ENCODE results near the gene ANXA6. TPM values are rescaled to one million over a fixed set of nuclear protein-coding genes. Genes with fewer than 3 reads are reported as not detected.

The ANXA6 gene
- polyA plus RNA-seq, 1 of the 3 experiments (the other 2 are of a cell fraction), result 87.5 TPM

DNA sequence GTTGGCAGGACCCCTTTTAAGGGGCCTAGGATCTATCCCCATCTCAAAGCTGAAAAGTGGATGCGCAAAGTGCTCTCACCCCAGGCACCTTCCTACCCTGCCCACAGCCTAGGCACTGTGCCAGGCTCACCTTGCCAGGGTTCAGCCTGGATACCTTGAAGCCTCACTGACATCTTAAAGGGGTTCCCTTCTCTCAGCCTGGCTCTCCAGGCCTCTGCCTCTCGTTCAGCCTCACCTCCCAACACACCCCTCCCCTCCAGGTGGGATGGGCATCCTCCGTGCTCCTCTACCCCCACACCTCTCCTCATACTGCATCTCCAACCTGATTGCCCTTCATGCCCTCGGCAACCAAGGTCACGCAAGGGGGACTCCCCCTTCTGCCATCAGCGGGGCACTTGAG is 102.2 kb downstream of the ANXA6 start:
- Histone ChIP-seq H3K27me3 (ENCODE audit: insufficient read depth) (no peaks in the 10 kb centered on the region), H3K27ac (ENCODE audit: low read depth in 2 of 2, low read length in 1 of 2) (no peak overlapping the region), H3K4me1 (ENCODE audit: control insufficient read depth in 1 of 2, insufficient read depth in 2 of 2, low read depth in 1 of 2, low read length in 1 of 2) (peaks cover 0 to 5% of the 10 kb centered on the region in 2 experiments; a peak in 1 of 4 replicates), H4K20me1 (ENCODE audit: insufficient read depth) (no peaks in the 10 kb centered on the region), H3F3A (replicated peaks; ENCODE audit: insufficient read depth) (peaks cover 4% of the 10 kb centered on the region), H3K9ac (no peak overlapping the region), H3K4me3 (ENCODE audit: low read depth in 2 of 2, low read length in 1 of 2) (no peak overlapping the region), H3K79me2 (ENCODE audit: insufficient read depth) (no peaks in the 10 kb centered on the region), H3K9me3 (no peaks in the 10 kb centered on the region), H2AFZ (ENCODE audit: low read depth) (no peak overlapping the region), H3K4me2 (no peak overlapping the region), H3K36me3 (replicated peaks in 1 of 2; ENCODE audit: control insufficient read depth in 1 of 2, insufficient read depth in 2 of 2, low read length in 1 of 2) (peaks cover 2 to 21% of the 10 kb centered on the region in 2 experiments), H3K9me2 (no peaks in the 10 kb centered on the region)
- POLR2A ChIA-PET, result no interaction called here
- WGBS (ENCODE audit: low lambda C conversion rate), result 94% methylated on average over 6 of the region's 6 CpGs
- CTCF ChIA-PET, result interaction anchor here (1.0 to 13.3 kb wide), 3 partner anchors 53 to 71 kb away, joined by 3 to 441 read pairs (median 6); no protein-coding TSS in a partner anchor
- no peak for DNase-seq
- TF ChIP-seq EZH2phosphoT487 (IDR thresholded peaks at IDR 0.05; ENCODE audit: borderline replicate concordance, low read depth), result no peak
- no peak for TF ChIP-seq NFIC (IDR thresholded peaks at IDR 0.05; ENCODE audit: borderline replicate concordance)
- TF ChIP-seq, protein P1, sequence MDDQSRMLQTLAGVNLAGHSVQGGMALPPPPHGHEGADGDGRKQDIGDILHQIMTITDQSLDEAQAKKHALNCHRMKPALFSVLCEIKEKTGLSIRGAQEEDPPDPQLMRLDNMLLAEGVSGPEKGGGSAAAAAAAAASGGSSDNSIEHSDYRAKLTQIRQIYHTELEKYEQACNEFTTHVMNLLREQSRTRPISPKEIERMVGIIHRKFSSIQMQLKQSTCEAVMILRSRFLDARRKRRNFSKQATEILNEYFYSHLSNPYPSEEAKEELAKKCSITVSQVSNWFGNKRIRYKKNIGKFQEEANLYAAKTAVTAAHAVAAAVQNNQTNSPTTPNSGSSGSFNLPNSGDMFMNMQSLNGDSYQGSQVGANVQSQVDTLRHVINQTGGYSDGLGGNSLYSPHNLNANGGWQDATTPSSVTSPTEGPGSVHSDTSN (IDR thresholded peaks at IDR 0.05), result no peak
- no peak for TF ChIP-seq MEF2A (IDR thresholded peaks at IDR 0.05; ENCODE audit: borderline replicate concordance, low read depth)
- no peak for TF ChIP-seq EP300 (IDR thresholded peaks at IDR 0.05; ENCODE audit: borderline replicate concordance in 1 of 2, low read depth in 1 of 2, low read length in 1 of 2)
- TF ChIP-seq NRF1 (IDR thresholded peaks at IDR 0.05; ENCODE audit: low read depth, low read length), result no peak

DNA sequence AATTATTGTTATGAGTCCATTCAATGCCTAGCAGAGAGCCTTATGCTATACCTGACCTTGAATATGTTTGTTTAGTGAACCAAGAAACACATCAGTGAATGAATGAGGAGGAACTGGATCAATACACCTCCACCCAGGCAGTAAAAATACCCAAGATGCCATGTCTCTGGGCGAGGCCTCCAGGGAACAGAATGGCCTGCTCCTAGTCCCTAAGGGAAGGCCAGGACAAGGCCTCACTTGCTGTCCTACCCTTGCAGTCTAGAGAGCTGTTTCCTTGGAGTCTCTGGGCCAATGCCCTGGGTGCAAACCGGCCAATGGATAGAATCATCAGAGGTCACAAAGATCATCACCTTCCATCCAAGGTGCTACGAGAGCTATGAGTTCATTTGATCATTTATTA is 102.9 kb downstream of the ANXA6 start:
- CTCF ChIA-PET, result interaction anchor here (1.0 to 13.3 kb wide), 5 partner anchors 15 to 96 kb away, joined by 3 to 441 read pairs (median 6); no protein-coding TSS in a partner anchor

DNA sequence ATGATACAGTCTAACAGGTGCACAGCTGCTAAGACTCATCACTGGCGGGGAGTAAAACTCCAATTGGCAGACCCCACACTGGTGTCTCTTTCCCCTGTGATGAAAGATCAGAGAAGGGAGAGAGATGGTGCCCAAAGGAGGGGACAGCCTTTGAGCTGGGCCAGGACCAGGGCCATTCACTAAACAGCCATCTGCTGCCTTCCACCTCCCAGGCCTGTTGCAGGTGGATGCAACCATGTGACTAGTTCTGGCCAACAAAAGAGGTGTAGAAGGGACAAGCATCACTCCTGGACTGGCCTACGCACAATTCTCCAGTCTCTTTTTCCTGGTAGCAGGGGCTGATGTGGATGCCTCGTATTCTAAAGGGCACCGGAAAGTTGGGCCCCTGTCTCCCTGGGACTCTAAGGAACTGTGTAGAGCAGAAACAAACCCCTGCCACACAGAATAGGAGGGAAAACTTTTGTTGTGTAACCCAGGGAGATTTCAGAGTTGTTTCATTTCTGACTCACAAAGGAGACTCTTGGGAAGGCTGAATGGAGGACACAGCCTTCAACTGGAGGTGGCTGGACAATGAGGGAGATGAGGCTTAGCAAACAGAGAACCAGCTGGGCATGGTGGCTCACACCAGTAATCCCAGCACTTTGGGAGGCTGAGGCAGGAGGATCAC is 103.7 kb downstream of the ANXA6 start:
- Histone ChIP-seq H3K9me3 (no peaks in the 10 kb centered on the region), H4K20me1 (ENCODE audit: insufficient read depth) (no peaks in the 10 kb centered on the region), H3K27ac (ENCODE audit: low read depth in 2 of 2, low read length in 1 of 2) (no peak overlapping the region), H3K79me2 (ENCODE audit: insufficient read depth) (no peaks in the 10 kb centered on the region), H3K4me1 (ENCODE audit: control insufficient read depth in 1 of 2, insufficient read depth in 2 of 2, low read depth in 1 of 2, low read length in 1 of 2) (no peaks in the 10 kb centered on the region), H3K9me2 (no peaks in the 10 kb centered on the region), H3K9ac (no peak overlapping the region), H3K4me2 (no peak overlapping the region), H3K36me3 (replicated peaks in 1 of 2; ENCODE audit: control insufficient read depth in 1 of 2, insufficient read depth in 2 of 2, low read length in 1 of 2) (peaks cover under 1 to 23% of the 10 kb centered on the region in 2 experiments), H2AFZ (ENCODE audit: low read depth) (no peak overlapping the region), H3F3A (replicated peaks; ENCODE audit: insufficient read depth) (no peaks in the 10 kb centered on the region), H3K27me3 (ENCODE audit: insufficient read depth) (no peaks in the 10 kb centered on the region), H3K4me3 (ENCODE audit: low read depth in 2 of 2, low read length in 1 of 2) (no peak overlapping the region)
- 83% methylated on average over 4 of the region's 4 CpGs for WGBS (ENCODE audit: low lambda C conversion rate)
- no peak for DNase-seq
- POLR2A ChIA-PET, result no interaction called here
- CTCF ChIA-PET, result interaction anchor here (1.0 to 13.3 kb wide), 6 partner anchors 16 to 112 kb away, joined by 3 to 441 read pairs (median 4); no protein-coding TSS in a partner anchor
- TF ChIP-seq SMC3 (IDR thresholded peaks at IDR 0.05; ENCODE audit: low read depth, low read length) (no peak), JUND (IDR thresholded peaks at IDR 0.05) (no peak), SIN3A (IDR thresholded peaks at IDR 0.05; ENCODE audit: borderline replicate concordance, low read depth, low read length) (no peak), FOXJ3 (CRISPR knock-in tag; IDR thresholded peaks at IDR 0.05) (no peak), FOXM1 (IDR thresholded peaks at IDR 0.05; ENCODE audit: low read depth) (no peak), CHD2 (IDR thresholded peaks at IDR 0.05; ENCODE audit: low read length, partially characterized antibody) (no peak), GABPA (IDR thresholded peaks at IDR 0.05; ENCODE audit: low read depth) (no peak), ELF1 (IDR thresholded peaks at IDR 0.05) (no peak), RCOR1 (IDR thresholded peaks at IDR 0.05; ENCODE audit: low read length) (no peak), RFX5 (IDR thresholded peaks at IDR 0.05; ENCODE audit: low read length) (no peak), RAD21 (IDR thresholded peaks at IDR 0.05; ENCODE audit: low read length) (no peak), TCF12 (IDR thresholded peaks at IDR 0.05) (no peak), POLR2AphosphoS5 (IDR thresholded peaks at IDR 0.05; ENCODE audit: low read depth, low read length) (no peak)
- TF ChIP-seq, protein P2, sequence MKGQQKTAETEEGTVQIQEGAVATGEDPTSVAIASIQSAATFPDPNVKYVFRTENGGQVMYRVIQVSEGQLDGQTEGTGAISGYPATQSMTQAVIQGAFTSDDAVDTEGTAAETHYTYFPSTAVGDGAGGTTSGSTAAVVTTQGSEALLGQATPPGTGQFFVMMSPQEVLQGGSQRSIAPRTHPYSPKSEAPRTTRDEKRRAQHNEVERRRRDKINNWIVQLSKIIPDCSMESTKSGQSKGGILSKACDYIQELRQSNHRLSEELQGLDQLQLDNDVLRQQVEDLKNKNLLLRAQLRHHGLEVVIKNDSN (IDR thresholded peaks at IDR 0.05; ENCODE audit: borderline replicate concordance, low read depth), result no peak
- TF ChIP-seq, protein P3, sequence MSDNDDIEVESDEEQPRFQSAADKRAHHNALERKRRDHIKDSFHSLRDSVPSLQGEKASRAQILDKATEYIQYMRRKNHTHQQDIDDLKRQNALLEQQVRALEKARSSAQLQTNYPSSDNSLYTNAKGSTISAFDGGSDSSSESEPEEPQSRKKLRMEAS (IDR thresholded peaks at IDR 0.05; ENCODE audit: low read depth), result no peak

More for the DNA sequence above, 102.9 kb downstream of the ANXA6 start:
- Histone ChIP-seq H3K4me2 (no peak overlapping the region), H3K27ac (ENCODE audit: low read depth in 2 of 2, low read length in 1 of 2) (no peak overlapping the region), H3K9ac (no peak overlapping the region), H3K9me2 (no peaks in the 10 kb centered on the region), H2AFZ (ENCODE audit: low read depth) (no peak overlapping the region), H3K27me3 (ENCODE audit: insufficient read depth) (no peaks in the 10 kb centered on the region), H3K4me3 (ENCODE audit: low read depth in 2 of 2, low read length in 1 of 2) (no peak overlapping the region), H4K20me1 (ENCODE audit: insufficient read depth) (no peaks in the 10 kb centered on the region), H3K9me3 (no peaks in the 10 kb centered on the region), H3F3A (replicated peaks; ENCODE audit: insufficient read depth) (peaks cover 4% of the 10 kb centered on the region), H3K36me3 (replicated peaks in 1 of 2; ENCODE audit: control insufficient read depth in 1 of 2, insufficient read depth in 2 of 2, low read length in 1 of 2) (peaks cover 0 to 20% of the 10 kb centered on the region in 2 experiments), H3K79me2 (ENCODE audit: insufficient read depth) (no peaks in the 10 kb centered on the region), H3K4me1 (ENCODE audit: control insufficient read depth in 1 of 2, insufficient read depth in 2 of 2, low read depth in 1 of 2, low read length in 1 of 2) (no peaks in the 10 kb centered on the region)
- TF ChIP-seq GATA2 (CRISPR knock-in tag; IDR thresholded peaks at IDR 0.05), result no peak
- no peak for TF ChIP-seq MEF2A (IDR thresholded peaks at IDR 0.05; ENCODE audit: borderline replicate concordance, low read depth)
- TF ChIP-seq CHD2 (IDR thresholded peaks at IDR 0.05; ENCODE audit: low read length, partially characterized antibody), result no peak
- no peak for TF ChIP-seq YY1 (IDR thresholded peaks at IDR 0.05; ENCODE audit: low read depth)
- POLR2A ChIA-PET, result no interaction called here
- WGBS (ENCODE audit: low lambda C conversion rate), result 90% methylated on average over 3 of the region's 3 CpGs
- no peak for DNase-seq

Measured in SK-N-SH (cell line).